NB4 (cell line): Measurements from ENCODE around the gene TAF1B.

Experiments used
- POLR2A ChIP-seq: IDR thresholded peaks from 2 replicates; pipeline ENCODE4 v1.6.1; 2011; ENCODE audit warnings: mild to moderate bottlenecking; ENCODE audit not compliant: insufficient read length; ENCODE audit errors: extremely low read depth
- TF ChIP-seq, protein P1 (sequence below): IDR thresholded peaks from one replicate; pipeline ENCODE4 v1.5.1; 2012; ENCODE audit warnings: low read depth, low read length

DNA sequence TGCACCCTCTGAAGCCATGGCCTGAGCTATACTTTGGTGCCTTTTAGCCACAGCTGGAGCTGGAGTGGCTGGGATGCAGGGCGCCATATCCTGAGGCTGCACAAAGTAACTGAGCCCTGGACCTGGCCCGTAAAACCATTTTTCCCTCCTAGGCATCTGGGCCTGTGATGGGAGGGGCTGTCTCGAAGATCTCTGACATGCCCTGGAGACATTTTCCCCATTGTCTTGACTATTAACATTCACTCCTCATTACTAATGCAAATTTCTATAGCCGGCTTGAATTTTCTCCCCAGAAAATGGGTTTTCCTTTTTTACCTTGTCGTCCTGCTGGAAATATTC lies 15.4 kb downstream of the TAF1B start:
- TF ChIP-seq, protein P1, sequence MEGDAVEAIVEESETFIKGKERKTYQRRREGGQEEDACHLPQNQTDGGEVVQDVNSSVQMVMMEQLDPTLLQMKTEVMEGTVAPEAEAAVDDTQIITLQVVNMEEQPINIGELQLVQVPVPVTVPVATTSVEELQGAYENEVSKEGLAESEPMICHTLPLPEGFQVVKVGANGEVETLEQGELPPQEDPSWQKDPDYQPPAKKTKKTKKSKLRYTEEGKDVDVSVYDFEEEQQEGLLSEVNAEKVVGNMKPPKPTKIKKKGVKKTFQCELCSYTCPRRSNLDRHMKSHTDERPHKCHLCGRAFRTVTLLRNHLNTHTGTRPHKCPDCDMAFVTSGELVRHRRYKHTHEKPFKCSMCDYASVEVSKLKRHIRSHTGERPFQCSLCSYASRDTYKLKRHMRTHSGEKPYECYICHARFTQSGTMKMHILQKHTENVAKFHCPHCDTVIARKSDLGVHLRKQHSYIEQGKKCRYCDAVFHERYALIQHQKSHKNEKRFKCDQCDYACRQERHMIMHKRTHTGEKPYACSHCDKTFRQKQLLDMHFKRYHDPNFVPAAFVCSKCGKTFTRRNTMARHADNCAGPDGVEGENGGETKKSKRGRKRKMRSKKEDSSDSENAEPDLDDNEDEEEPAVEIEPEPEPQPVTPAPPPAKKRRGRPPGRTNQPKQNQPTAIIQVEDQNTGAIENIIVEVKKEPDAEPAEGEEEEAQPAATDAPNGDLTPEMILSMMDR, result no peak
- no peak for TF ChIP-seq POLR2A
